A549 (cell line): ENCODE results near the gene UTP18. TPM values are rescaled to one million over a fixed set of nuclear protein-coding genes. Genes with fewer than 3 reads are reported as not detected.

Experiments used
- ATAC-seq, 2 experiments: fragments of 200-7000 bp in 1 of 2; fragments of >200 bp in 1 of 2; cut with Nextera tagmentation in 1 of 2; cut with Tn5 transposase in 1 of 2; 3 replicates each; pipeline versions ENCODE4 v1.8.0 to v1.9.1; 2018 to 2020; ENCODE audit warnings: mild to moderate bottlenecking in 1 of 2, moderate library complexity in 1 of 2
- CTCF ChIA-PET: fragments of 300-600 bp; sonication (Branson Sonifier 250); formaldehyde crosslinking; extraction: SDS; loops from one replicate; lab custom pipeline; 2021; ENCODE audit warnings: antibody characterized with exemption, inconsistent platforms; lab: Yijun Ruan, JAX
- POLR2A ChIA-PET: fragments of 350-600 bp; formaldehyde crosslinking; extraction: SDS; loops from one replicate; lab custom pipeline; 2021; ENCODE audit warnings: antibody characterized with exemption, inconsistent platforms; lab: Yijun Ruan, JAX
- DNase-seq, 2 experiments: peaks; one replicate each; pipeline versions ENCODE4 v3.0.0 to v3.0.0-alpha.2; 2011 to 2016; ENCODE audit warnings: low read depth in 1 of 2, low spot score in 1 of 2
- FAIRE-seq: peaks from 2 replicates; lab custom pipeline; 2011; peaks lifted over from hg19 to GRCh38; lab: Jason Lieb, UNC
- H3K27ac ChIP-seq, 2 experiments: fragments of >200 bp; sonication (Bioruptor Twin); formaldehyde crosslinking; 3 replicates each; pipeline ENCODE4 v1.5.1; 2016 to 2017
- H3K4me1 ChIP-seq: fragments of >200 bp; sonication (Bioruptor Twin); formaldehyde crosslinking; 3 replicates; pipeline ENCODE4 v1.6.1; 2016
- H3K4me2 ChIP-seq: fragments of >200 bp; sonication (Bioruptor Twin); formaldehyde crosslinking; 3 replicates; pipeline ENCODE4 v1.6.1; 2016
- H3K4me3 ChIP-seq: fragments of >200 bp; sonication (Bioruptor Twin); formaldehyde crosslinking; 3 replicates; pipeline ENCODE4 v1.5.1; 2016
- H3K9me3 ChIP-seq: fragments of >200 bp; sonication (Bioruptor Twin); formaldehyde crosslinking; 3 replicates; pipeline ENCODE4 v1.6.1; 2016
- ATOH8 ChIP-seq: fragments of 250-450 bp; sonication (Bioruptor Pico); IDR thresholded peaks from 2 replicates; pipeline ENCODE4 v1.5.0; 2020; ENCODE audit warnings: low read depth, mild to moderate bottlenecking, moderate library complexity
- CBX8 ChIP-seq: fragments of 200-600 bp; sonication (generic); IDR thresholded peaks from 2 replicates; pipeline ENCODE4 v1.6.1; 2016
- CHD4 ChIP-seq: fragments of 200-600 bp; sonication (generic); IDR thresholded peaks from 2 replicates; pipeline ENCODE4 v1.6.1; 2016; ENCODE audit warnings: antibody characterized with exemption, mild to moderate bottlenecking, borderline replicate concordance
- CTCF ChIP-seq: fragments of >200 bp; sonication (Bioruptor Twin); formaldehyde crosslinking; IDR thresholded peaks from 3 replicates; pipeline ENCODE4 v1.5.1; 2016
- EHMT2 ChIP-seq: fragments of 200-600 bp; sonication (generic); IDR thresholded peaks from 2 replicates; pipeline ENCODE4 v1.6.1; 2016; ENCODE audit warnings: antibody characterized with exemption, low read depth, mild to moderate bottlenecking, moderate library complexity
- ESRRA ChIP-seq: fragments of 150-350 bp; IDR thresholded peaks from 2 replicates; pipeline ENCODE4 v1.6.1; 2014; ENCODE audit warnings: mild to moderate bottlenecking, low read length, borderline replicate concordance
- FOSB ChIP-seq: fragments of 250-450 bp; sonication (Bioruptor Pico); IDR thresholded peaks from 2 replicates; pipeline ENCODE4 v1.5.0; 2020; ENCODE audit warnings: mild to moderate bottlenecking, moderate library complexity
- HOXA7 ChIP-seq: fragments of 250-450 bp; sonication (Bioruptor Pico); IDR thresholded peaks from 2 replicates; pipeline ENCODE4 v1.5.0; 2020; ENCODE audit warnings: mild to moderate bottlenecking, moderate library complexity
- HOXB13 ChIP-seq: fragments of 250-450 bp; sonication (Bioruptor Pico); IDR thresholded peaks from 2 replicates; pipeline ENCODE4 v1.5.0; 2020; ENCODE audit warnings: low read depth, mild to moderate bottlenecking, moderate library complexity
- KDM1A ChIP-seq: fragments of 200-600 bp; sonication (generic); IDR thresholded peaks from 2 replicates; pipeline ENCODE4 v1.6.1; 2016; ENCODE audit warnings: low read depth, mild to moderate bottlenecking
- KDM5A ChIP-seq: fragments of 200-600 bp; sonication (generic); IDR thresholded peaks from 2 replicates; pipeline ENCODE4 v1.6.1; 2016; ENCODE audit warnings: antibody characterized with exemption, mild to moderate bottlenecking
- MAFK ChIP-seq: fragments of 450-650 bp; IDR thresholded peaks from 2 replicates; pipeline ENCODE4 v1.6.1; 2014; ENCODE audit not compliant: partially characterized antibody
- MAZ ChIP-seq: fragments of 150-350 bp; IDR thresholded peaks from 2 replicates; pipeline ENCODE4 v1.6.1; 2014; ENCODE audit warnings: antibody characterized with exemption, low read depth, low read length, borderline replicate concordance
- RAD21 ChIP-seq, 2 experiments: fragments of >200 bp in 1 of 2; sonication (Bioruptor Twin) in 1 of 2; formaldehyde crosslinking in 1 of 2; IDR thresholded peaks in 1 of 2; conservative IDR thresholded peaks in 1 of 2; 2 replicates in 1 of 2; 3 replicates in 1 of 2; pipeline ENCODE4 v1.6.1; 2012 to 2018; ENCODE audit warnings: inconsistent platforms in 1 of 2
- RFX5 ChIP-seq: fragments of 450-650 bp; IDR thresholded peaks from 2 replicates; pipeline ENCODE4 v1.7.1; 2014; ENCODE audit warnings: antibody characterized with exemption, mild to moderate bottlenecking, moderate library complexity
- SMC3 ChIP-seq: fragments of >200 bp; sonication (Bioruptor Twin); formaldehyde crosslinking; IDR thresholded peaks from 3 replicates; pipeline ENCODE4 v1.6.1; 2018; ENCODE audit warnings: inconsistent platforms
- TFCP2L1 ChIP-seq: fragments of 250-450 bp; sonication (Bioruptor Pico); IDR thresholded peaks from 2 replicates; pipeline ENCODE4 v1.5.0; 2021; ENCODE audit warnings: mild to moderate bottlenecking
- ZNF302 ChIP-seq: fragments of 250-450 bp; sonication (Bioruptor Pico); IDR thresholded peaks from 2 replicates; pipeline ENCODE4 v1.9.0; 2021; ENCODE audit warnings: inconsistent platforms, mild to moderate bottlenecking, moderate library complexity
- WGBS: methylation state at CpG from one replicate; pipeline ENCODE4 v1.1.6; 2017; ENCODE audit errors: missing lambda C conversion rate; 5-methylcytosine and 5-hydroxymethylcytosine counted together
- polyA plus RNA-seq, 4 experiments: library from polyadenylated mRNA; depleted of rRNA in 3 of 4; stranded (reverse); fragments of >200 nt; fragmentation: RNase III in 1 of 4; extraction: RNeasy Plus Mini Kit Qiagen cat#74134 plus additional on column Dnase treatment in 1 of 4; gene quantifications; 2 replicates in 3 of 4; 3 replicates in 1 of 4; pipeline ENCODE4 v1.2.3, GENCODE V29; 2011 to 2017
- TF ChIP-seq, protein P1 (sequence below): IDR thresholded peaks from 2 replicates; pipeline ENCODE4 v1.6.1; 2012; ENCODE audit warnings: low read depth, borderline replicate concordance

UTP18 gene
- polyA plus RNA-seq, 2 of the 4 experiments (the other 2 are of a cell fraction): 79.1 to 96.7 TPM

DNA sequence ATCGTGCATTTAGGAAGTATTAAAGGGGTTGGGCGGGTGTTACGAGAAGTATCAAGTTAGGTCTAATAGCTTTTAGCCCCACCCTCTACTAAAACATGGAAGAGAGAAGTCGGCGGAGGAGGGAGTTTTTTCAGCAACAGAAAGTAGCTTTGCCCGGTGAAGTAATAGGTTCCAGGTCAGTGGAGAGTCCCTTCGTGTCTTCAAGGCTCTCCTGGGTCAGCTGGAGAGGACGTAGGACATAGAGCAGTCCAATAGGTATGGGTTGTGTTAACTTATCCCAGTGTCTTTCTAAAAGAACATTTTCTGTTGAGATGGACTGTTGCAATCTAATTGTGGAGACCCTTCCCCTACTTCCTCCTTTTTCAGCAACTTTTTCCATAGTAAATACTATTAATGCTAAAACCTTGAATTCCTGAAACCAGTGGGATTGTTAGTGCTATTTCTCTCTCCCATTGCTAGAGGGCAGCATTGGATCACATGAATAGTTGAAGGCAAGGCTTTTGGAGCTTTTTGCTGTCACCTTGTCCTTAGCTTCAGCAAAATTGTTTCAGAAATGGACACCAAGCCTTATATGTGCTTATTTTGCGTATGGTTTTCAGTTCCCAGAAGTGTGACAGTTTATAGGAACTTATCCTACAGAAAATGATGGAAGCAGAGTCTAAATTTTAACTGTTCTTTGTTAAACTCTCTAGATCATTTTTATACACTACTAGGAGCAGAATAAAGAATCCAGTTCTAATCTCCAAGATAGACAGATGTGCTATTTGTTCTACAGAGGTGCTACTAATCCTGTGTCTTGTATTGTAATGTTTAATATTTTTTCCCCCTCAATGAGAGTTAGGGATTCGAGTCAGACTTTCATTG is 38.4 kb downstream of the UTP18 start:
- no peaks in the 10 kb centered on the region; the same call in 2 of the 3 replicates for H3K9me3 ChIP-seq
- FAIRE-seq (peak; percentile 96), ATAC-seq (peak; percentile 79 to 82), DNase-seq (peak; percentile 51 to 67)
- no peaks in the 10 kb centered on the region for H3K4me1 ChIP-seq
- no peak overlapping the region for H3K4me3 ChIP-seq
- TF ChIP-seq CHD4 (no peak), HOXA7 (CRISPR knock-in tag) (peak; percentile 20; the same call in 1 of the 2 replicates), CTCF (peak; percentile 89), MAZ (no peak), EHMT2 (no peak), ESRRA (0 out of 2 replicates have a peak, but pooled peaks have one; percentile 27), RFX5 (no peak), FOSB (CRISPR knock-in tag) (peak; percentile 53; the same call in 1 of the 2 replicates), TFCP2L1 (0 out of 2 replicates have a peak, but pooled peaks have one; percentile 26), KDM1A (no peak), ZNF302 (CRISPR knock-in tag) (no peak), SMC3 (peak; percentile 45; the same call in 2 of the 3 replicates), RAD21 (conservative IDR thresholded peaks at IDR 0.05 in 1 of 2, IDR thresholded peaks at IDR 0.05 in 1 of 2) (peak; percentile 80 to 82), CBX8 (no peak)
- TF ChIP-seq, protein P1, sequence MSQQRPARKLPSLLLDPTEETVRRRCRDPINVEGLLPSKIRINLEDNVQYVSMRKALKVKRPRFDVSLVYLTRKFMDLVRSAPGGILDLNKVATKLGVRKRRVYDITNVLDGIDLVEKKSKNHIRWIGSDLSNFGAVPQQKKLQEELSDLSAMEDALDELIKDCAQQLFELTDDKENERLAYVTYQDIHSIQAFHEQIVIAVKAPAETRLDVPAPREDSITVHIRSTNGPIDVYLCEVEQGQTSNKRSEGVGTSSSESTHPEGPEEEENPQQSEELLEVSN: no peak
- ChIA-PET CTCF (interaction anchor here (0.6 to 4.7 kb wide), 35 partner anchors 8 to 808 kb away, joined by 3 to 41 read pairs (median 5); no protein-coding TSS in a partner anchor), POLR2A (no interaction called here)
- H3K4me2 ChIP-seq: no peak overlapping the region
- WGBS: 52% methylated on average over 10 of the region's 10 CpGs
- no peak overlapping the region for H3K27ac ChIP-seq

DNA sequence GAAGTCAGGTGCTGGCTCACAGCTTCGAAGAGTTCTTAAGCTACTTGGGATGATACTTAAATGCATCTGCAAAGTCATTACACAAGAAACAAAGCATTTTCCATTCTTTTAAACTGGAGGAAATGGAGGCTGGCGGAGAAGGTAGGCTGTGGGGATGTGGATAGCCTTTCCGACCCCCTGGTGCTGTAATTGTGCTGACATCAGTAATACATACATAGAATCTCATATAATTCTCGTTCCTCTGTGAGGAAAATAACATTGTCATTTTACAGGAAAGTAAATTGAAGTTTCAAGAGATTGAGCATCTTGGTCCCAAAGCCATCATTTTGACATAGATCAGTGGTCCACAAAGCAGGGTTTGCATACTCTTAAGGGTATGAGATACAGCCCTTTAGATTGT is 39.5 kb downstream of the UTP18 start:
- ChIA-PET POLR2A (no interaction called here), CTCF (interaction anchor here (0.9 to 4.7 kb wide), 18 partner anchors 12 to 807 kb away, joined by 3 to 41 read pairs (median 5); no protein-coding TSS in a partner anchor)
- no peak overlapping the region for H3K4me3 ChIP-seq
- no peaks in the 10 kb centered on the region for H3K4me1 ChIP-seq
- FAIRE-seq: peak; percentile 73
- peaks cover 8% of the 10 kb centered on the region for H3K9me3 ChIP-seq
- WGBS: 84% methylated on average over 4 of the region's 4 CpGs
- no peak for TF ChIP-seq HOXB13 (CRISPR knock-in tag)
- TF ChIP-seq FOSB (CRISPR knock-in tag): no peak
- TF ChIP-seq KDM5A: no peak
- peak; percentile 63 for TF ChIP-seq MAFK
- no peak for TF ChIP-seq ATOH8 (CRISPR knock-in tag)
- no peak for ATAC-seq
- no peak overlapping the region for H3K27ac ChIP-seq
- no peak for DNase-seq
- H3K4me2 ChIP-seq: no peak overlapping the region
